ENCODE results near the gene INPP5E.
A peak's percentile ranks its signal among the peaks of the same experiment; 100 is the strongest.
"Not testable (repeated sequence)": the region's sequence is repeated elsewhere in the genome, so short reads cannot be mapped to it uniquely, and the experiment has no call there.

The INPP5E gene

DNA sequence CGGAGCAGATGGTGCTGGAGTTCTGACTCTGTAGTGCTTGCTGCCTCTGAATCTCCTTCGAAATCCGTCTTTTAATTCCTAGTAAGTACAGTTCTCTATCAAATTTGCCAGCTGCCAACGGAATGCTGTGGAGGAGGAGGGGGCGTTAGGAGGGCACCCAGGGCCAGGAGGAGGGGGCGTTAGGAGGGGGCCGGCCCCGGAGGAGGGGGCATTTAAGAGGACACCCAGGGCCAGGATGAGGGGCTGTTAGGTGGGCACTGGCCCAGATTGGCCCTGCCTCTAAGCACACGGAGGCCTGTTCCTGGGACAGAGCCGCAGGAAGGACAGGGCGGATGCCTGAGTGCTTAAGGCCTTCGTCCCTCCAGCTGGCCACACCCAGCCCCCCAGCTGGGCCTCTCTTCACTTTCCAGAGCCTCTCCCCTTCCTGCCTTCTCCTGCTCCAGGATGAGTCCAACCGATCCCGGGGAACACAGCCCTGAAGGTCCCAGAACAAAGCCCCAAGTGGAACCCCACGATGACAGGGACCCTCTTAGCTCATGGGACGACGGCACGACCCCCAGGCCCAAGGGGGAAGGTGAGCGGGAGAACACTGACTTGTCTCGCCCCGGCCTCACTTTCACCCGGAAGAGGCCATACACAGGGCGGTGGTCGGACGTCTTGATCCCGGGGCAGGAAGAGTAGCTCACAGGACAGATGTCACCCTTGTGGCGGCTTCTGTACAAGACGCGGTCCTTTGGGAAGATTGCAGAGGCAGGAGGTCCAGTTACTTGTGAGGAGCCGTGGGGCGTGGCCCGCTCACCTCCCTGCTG lies 9.8 kb downstream of the INPP5E start:
- no peak for DNase-seq (ENCODE audit: low spot score)

DNA sequence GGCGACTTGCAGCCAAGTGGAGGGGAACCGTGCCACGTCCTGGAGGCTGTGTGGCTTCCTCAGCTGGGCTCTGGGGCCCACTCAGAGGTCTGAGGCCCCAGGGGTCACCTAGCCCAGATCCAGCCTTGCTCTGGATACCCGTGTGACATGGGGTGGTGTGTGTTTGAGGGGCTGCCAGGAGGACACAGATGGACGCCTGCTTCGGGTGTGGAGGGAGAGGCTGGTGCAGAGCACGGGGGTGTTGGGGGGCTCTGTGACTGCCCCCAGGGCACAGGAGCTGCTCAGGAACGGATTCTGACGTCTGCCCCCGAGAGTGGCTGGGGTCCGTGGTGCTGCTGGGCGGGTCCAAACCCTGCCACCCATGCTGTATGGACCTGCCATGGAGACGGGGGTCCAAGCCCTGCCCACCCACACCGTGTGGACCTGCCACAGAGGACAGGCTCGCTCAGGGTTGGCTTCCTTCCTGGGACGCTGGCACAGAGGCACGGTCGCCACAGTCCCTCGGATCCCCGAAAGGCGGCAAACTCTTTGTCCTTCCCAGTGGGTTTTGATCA lies 10.5 kb downstream of the INPP5E start:
- DNase-seq (ENCODE audit: low spot score), result no peak

DNA sequence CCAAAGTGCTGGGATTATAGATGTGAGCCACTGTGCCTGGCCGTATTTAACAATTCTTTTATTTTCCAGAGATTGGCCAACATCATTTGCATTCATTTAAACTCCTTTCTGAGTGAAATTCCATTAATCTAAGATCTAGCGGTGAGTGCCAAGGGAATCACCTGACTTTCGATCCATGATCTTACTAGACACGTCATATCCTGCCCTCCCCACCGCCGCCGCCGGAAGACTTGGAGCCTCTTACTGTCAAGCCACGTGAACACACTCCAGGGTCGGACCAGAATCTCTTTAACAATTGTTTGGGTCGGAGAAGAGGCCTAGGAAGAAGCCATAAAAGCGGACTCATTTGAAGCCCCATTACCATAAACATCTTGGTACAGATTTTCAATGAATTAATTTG lies 12.9 kb downstream of the INPP5E start:
- no peak for DNase-seq (ENCODE audit: low spot score)

GRCh38 chr9:136425367-136425766 lies 14.3 kb downstream of the INPP5E start:
- DNase-seq (ENCODE audit: low spot score), result not testable (repeated sequence)

DNA sequence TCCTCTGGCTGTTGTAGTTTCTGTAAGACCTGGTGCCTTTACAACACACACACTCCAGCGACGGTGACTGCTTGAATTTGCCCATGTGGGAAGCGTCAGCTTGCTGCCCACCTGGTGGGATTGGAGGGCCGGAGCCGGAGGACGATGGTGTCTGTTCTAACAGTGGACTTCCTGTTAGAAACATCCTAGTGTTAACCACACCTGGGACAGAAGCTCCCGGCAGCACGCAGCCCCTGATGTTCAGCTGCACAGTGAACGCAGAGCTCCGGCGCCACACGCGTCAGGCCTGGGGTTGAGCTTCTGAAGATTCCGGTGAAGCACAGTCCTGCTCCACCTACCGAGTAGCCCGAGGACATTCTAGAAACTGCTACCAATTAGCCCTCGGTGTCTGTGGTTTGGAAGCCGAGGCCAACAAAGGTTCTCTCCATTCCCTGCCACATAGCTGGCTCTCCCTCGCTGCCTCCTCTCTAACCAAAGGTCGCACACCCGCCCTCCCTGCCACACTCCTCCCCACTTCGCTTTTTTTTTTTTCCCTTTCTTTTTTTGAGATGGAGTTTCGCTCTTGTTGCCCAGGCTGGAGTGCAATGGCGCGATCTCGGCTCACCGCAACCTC lies 14.8 kb downstream of the INPP5E start:
- DNase-seq (ENCODE audit: low spot score), result no peak

DNA sequence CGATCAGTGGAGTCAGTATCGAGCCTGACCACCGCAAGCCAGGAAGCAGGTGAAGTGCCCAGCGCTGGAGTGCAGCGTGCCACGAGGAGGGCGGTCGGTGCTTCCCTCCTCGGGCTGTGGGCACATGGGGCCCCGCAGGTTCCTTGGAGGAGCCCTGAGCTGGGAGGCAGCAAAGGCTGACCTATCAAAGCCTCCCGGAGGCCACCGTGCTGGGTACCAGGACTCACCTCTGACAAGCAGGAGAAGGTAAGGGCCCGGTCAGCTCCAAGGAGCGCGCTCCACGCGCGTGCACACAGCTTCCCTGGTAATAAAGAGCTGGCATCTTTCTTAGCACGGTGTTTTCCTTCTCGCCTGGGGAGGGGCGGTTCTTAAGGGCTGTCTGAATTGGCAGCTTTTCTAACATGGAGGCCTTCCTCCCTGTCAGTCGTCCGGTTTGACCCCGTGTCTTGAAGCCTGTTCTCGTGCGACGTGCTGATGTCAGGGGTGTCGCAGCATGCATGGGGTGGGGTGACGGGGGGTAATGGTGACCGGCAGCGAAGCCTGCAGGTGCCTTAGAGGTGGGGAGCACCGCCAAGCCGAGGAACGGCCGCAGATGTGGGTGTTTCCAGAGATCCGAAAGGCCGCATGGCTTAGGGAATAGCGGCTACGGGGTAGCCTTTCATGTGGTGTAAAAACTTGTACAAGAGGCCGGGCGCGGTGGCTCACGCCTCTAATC lies 16.1 kb downstream of the INPP5E start:
- no peak for DNase-seq (ENCODE audit: low spot score)

- no peak for DNase-seq (ENCODE audit: low spot score)
These were observed 16.8 kb downstream of the INPP5E start for GRCh38 chr9:136422876-136423275.

DNA sequence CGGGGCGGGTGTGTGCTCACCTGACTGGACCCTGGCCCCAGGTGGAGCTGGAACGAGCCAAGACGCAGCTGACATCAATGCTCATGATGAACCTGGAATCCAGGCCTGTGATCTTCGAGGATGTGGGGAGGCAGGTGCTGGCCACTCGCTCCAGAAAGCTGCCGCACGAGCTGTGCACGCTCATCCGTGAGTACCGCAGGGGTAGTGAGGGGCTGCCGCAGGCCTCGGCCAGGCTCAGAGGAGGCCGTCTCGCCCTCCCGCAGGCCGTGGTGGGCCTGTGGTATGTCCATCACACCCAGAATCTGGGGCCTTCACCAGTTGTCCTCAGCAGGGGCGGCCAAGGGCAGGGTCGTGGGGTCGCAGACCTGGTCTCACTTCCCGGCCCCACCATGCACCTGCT lies 17.9 kb downstream of the INPP5E start:
- DNase-seq (ENCODE audit: low spot score), result no peak

GRCh38 chr9:136419092-136419420 lies 20.6 kb downstream of the INPP5E start:
- DNase-seq (ENCODE audit: low spot score), result no peak

GRCh38 chr9:136418182-136419091 lies 21.2 kb downstream of the INPP5E start:
- DNase-seq (ENCODE audit: low spot score), result no peak

DNA sequence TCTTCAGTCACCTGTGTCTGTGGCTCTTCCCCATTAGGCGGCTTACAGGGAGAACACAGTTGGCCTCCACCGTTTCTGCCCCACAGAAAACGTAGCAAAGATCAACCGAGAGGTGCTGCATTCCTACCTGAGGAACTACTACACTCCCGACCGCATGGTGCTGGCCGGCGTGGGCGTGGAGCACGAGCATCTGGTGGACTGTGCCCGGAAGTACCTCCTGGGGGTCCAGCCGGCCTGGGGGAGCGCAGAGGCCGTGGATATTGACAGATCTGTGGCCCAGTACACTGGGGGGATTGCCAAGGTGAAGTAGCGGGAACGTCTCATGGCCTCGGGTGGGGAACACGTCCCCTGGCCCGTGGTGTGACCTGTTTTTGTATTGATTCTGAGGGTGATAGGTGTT lies 22.7 kb downstream of the INPP5E start:
- no peak for DNase-seq (ENCODE audit: low spot score)

- DNase-seq (ENCODE audit: low spot score), result no peak
These were observed 23.2 kb downstream of the INPP5E start for GRCh38 chr9:136416427-136416826.

DNA sequence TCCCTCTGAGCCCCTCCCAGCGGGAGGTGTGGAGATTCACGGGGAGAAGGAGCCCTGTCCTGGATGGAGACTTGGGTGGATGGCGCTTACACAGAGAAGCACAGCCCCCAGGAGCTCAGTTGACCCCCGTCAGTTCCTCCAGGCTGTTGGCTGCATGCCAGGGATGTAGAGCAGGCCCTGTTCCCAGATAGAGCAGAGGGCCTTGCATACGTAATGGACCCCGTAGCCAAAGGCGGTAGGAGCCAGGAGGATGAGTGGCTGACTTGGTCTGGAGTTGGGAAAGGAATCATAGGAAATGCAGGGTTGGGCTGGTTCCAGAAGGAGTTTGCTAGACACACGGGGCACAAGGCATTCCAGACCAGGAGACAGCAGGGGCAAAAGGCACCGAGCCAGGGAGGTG lies 26.7 kb downstream of the INPP5E start:
- DNase-seq (ENCODE audit: low spot score), result no peak

DNA sequence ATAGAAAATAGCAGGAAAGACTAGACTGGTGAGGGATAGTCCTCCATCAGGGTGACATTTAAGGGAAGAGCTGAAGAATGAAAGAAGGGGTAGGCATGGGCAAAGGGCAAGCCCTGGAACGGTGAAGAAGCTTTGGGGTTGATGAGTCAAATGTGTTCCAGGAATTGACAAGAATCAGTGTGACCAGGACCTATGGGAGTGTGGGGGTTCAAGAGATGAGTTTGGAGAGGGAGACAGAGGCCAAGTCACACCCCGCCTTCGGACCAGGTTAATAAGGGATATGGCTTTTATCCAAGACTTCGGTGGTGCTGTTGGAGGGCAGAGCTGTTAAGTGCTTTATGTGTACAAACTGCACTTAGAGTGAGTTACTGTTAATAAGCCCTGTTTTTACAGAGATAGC lies 28.3 kb downstream of the INPP5E start:
- DNase-seq (ENCODE audit: low spot score), result no peak

DNA sequence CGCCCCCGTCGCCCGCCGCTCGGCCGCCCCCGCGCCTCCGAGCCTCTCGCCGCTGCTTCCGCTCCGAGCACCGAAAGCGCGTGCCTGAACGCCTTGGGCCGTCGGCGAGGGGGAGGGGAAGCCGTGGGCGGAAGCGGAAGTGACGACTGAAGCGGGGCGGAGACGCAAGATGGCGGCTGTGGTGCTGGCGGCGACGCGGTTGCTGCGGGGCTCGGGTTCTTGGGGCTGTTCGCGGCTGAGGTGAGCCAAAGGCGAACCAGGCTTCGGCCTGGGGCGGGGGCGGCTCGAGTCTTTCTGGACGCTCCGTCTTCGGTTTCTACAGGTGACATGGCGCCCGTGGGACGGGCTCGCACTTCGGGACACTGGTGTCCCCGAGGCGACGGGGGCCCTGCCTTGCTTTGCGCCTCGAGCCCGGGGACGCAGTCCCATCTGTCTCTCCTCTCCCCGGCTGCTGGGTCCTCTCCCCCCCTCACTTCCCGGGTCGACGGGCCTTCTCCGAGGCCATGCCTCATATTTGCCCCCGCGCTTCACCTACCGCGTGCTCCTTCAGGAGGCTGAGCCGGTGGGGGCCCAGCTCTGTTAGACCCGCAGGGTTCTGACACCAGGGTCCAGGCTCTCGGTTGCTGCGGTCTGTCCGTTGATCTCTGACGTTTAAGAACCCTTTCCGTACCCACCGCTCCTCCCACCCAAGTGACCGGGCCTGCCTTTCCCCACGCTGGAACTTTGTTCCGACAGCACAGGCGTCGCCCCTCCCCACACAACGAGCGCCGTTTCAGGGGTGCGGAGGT lies 29.0 kb downstream of the INPP5E start, which contains the start of the genes ENTR1 and PMPCA:
TSS of gene ENTR1 (minus strand) at position 115 of the 788 bp plus-strand sequence. CDS start 217 bp downstream, outside the sequence.
TSS of gene PMPCA (plus strand) at position 159 of the 788 bp plus-strand sequence. CDS start at position 170, 11 bp downstream.
- DNase-seq (ENCODE audit: low spot score), result peak; percentile 98

DNA sequence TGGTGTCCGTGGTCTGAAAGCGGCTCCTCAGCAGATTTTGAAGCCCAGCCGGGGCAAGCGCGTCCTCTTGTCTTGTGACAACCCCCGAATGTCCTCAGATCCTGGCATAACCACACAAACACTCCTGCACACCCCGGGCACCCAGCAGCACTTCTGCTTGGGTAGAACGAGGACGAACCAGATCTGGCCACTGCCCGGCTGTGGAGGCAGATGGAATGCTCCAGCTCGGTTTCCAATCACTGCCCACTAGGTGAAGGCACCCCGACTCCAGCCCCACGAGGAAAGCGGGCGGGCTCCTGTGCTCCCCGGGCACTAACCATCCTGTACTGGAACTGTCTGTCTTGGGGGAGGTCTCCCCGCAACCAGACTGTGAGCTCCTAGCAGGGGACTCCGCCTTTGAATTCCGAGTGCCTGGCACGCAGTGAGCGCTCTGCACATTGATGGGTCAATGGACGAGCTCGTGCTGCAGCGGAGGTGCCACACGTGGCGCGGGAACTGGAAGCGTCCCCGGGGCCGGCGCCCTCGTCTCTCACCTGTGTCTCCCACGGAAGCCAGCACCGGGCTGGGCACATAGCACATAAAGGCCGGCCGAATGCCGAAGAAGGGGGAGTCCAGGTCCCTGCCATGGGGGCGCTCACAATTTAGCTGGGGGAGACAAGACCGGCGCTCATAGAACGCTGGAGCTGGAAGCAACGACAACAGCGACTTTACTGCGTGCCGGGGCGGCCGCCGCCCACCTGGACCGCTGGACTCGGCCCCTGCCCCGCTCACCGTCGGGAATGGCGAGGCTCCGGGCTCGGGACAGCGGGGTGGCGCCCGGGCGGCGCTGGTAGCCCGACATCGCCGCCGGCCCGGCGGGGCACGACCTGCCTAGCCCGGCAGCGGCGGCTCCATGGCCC lies 29.8 kb downstream of the INPP5E start:
- DNase-seq (ENCODE audit: low spot score), result peak; percentile 72

GRCh38 chr9:136407911-136408310 lies 31.7 kb downstream of the INPP5E start:
- DNase-seq (ENCODE audit: low spot score), result no peak

GRCh38 chr9:136407061-136407460 lies 32.6 kb downstream of the INPP5E start:
- DNase-seq (ENCODE audit: low spot score), result not testable (repeated sequence)

DNA sequence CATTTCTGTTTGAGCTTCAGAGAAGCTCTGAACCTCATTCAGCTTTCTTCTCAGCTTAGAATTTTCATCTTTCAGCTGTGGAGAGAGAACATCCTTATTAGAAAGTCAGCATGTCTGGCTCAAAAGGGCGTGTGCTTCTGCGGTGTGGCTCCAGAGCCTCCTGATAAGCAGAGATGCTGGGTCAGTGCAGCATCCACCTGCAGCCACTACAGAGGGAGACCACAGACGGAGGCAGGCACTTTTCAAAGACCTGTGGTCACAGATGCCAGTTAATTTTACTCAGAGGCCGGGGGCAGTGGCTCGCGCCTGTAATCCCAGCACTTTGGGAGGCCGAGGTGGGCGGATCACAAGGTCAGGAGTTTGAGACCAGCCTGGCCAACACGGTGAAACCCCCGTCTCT lies 33.7 kb downstream of the INPP5E start:
- not testable (repeated sequence) for DNase-seq (ENCODE audit: low spot score)

- DNase-seq (ENCODE audit: low spot score), result no peak
These were observed 34.2 kb downstream of the INPP5E start for GRCh38 chr9:136405481-136405880.
